ENCODE measurements around the gene GART. TPM values are rescaled to one million over a fixed set of nuclear protein-coding genes. Genes with fewer than 3 reads are reported as not detected.
"Not testable (repeated sequence)": the region's sequence is repeated elsewhere in the genome, so short reads cannot be mapped to it uniquely, and the experiment has no call there.

Gene GART
- total RNA-seq, 4 donors from 2014 or later = 69.9 to 87.7 (median 77.3) TPM

DNA sequence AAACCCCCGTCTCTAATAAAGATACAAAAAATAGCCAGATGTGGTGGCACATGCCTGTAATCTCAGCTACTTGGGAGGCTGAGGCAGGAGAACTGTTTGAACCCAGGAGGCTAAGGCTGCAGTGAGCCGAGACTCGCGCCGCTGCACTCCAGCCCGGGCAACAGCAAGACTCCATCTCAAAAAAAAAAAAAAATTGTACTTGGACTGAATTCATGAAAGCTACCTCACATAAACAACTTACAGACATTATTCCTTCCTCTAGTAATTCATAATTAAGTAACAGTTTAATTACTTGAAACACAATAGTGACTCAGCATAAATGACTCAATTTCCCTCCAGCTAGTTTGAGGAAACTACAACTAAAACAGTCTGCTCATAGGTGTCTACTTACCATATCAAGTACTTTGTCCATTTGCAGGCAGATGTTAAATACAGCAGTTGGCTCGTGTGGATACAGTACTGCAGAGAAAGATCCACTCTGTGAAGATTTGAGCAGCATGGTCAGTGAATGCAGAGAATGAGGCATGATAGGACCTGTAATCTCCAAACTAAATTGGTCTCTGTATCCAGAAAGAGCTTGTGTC is 37.1 kb upstream of the GART start:
- no peak overlapping the region for H3K27ac ChIP-seq
- no peak for DNase-seq (ENCODE audit: low spot score in 2 of 2)
- 76% methylated on average over 7 of the region's 7 CpGs for WGBS
- no peak overlapping the region for H3K4me3 ChIP-seq
- peaks cover 34% of the 10 kb centered on the region for H3K36me3 ChIP-seq
- H3K9me3 ChIP-seq = no peaks in the 10 kb centered on the region
- no peak for TF ChIP-seq EP300 (IDR thresholded peaks at IDR 0.05)
- TF ChIP-seq POLR2AphosphoS5 (IDR thresholded peaks at IDR 0.05) = no peak
- no peak for TF ChIP-seq POLR2A (IDR thresholded peaks at IDR 0.05)
- TF ChIP-seq CTCF (IDR thresholded peaks at IDR 0.05) = no peak
- H3K27me3 ChIP-seq = no peaks in the 10 kb centered on the region
- H3K4me1 ChIP-seq = peaks cover 7% of the 10 kb centered on the region

- Histone ChIP-seq H3K9me3 (no peaks in the 10 kb centered on the region), H3K4me3 (no peak overlapping the region), H3K27ac (no peak overlapping the region), H3K36me3 (peaks cover 43% of the 10 kb centered on the region), H3K4me1 (peaks cover 7% of the 10 kb centered on the region), H3K27me3 (no peaks in the 10 kb centered on the region)
- no peak for TF ChIP-seq EP300 (IDR thresholded peaks at IDR 0.05)
- no peak for TF ChIP-seq POLR2A (IDR thresholded peaks at IDR 0.05)
- no peak for TF ChIP-seq POLR2AphosphoS5 (IDR thresholded peaks at IDR 0.05)
- no peak for TF ChIP-seq CTCF (IDR thresholded peaks at IDR 0.05)
- WGBS = 88% methylated on average over 2 of the region's 2 CpGs
- no peak for DNase-seq (ENCODE audit: low spot score in 2 of 2)
Measured at GRCh38 chr21:33578214-33578613, 36.3 kb upstream of the GART start.

GRCh38 chr21:33576741-33577141 is 34.8 kb upstream of the GART start:
- H3K27ac ChIP-seq; H3K27me3 ChIP-seq; H3K4me3 ChIP-seq; H3K4me1 ChIP-seq; H3K9me3 ChIP-seq; DNase-seq (ENCODE audit: low spot score in 2 of 2): not testable (repeated sequence)
- peaks cover 47% of the 10 kb centered on the region for H3K36me3 ChIP-seq
- 68% methylated on average over 2 of the region's 2 CpGs for WGBS

DNA sequence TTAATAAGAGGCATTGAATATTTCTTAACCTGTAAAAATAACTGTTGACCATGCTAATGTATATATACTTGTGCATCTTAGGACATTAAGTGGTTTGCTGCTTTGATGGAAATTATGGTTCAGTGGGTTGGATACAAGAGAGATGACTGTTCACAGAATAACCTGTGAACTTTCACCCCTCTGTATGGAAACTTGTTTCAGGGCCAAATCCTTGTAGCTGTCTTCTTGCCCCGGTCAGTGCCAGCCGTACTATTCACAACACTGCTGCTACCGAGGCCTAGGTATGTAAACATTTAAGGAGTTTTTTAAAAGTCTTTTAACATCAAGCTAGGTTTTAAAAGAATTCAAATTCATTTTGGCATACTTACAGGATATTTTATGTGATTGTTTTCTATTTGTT is 30.4 kb upstream of the GART start:
- H3K4me3 ChIP-seq = no peak overlapping the region
- DNase-seq (ENCODE audit: low spot score in 2 of 2) = no peak
- H3K36me3 ChIP-seq = peaks cover 84% of the 10 kb centered on the region
- H3K27ac ChIP-seq = no peak overlapping the region
- H3K27me3 ChIP-seq = no peaks in the 10 kb centered on the region
- peaks cover 9% of the 10 kb centered on the region for H3K4me1 ChIP-seq
- WGBS = 45% methylated on average over 3 of the region's 3 CpGs
- no peaks in the 10 kb centered on the region for H3K9me3 ChIP-seq
- TF ChIP-seq EP300 (IDR thresholded peaks at IDR 0.05) (no peak), POLR2AphosphoS5 (IDR thresholded peaks at IDR 0.05) (no peak), CTCF (IDR thresholded peaks at IDR 0.05) (no peak), POLR2A (IDR thresholded peaks at IDR 0.05) (no peak)

DNA sequence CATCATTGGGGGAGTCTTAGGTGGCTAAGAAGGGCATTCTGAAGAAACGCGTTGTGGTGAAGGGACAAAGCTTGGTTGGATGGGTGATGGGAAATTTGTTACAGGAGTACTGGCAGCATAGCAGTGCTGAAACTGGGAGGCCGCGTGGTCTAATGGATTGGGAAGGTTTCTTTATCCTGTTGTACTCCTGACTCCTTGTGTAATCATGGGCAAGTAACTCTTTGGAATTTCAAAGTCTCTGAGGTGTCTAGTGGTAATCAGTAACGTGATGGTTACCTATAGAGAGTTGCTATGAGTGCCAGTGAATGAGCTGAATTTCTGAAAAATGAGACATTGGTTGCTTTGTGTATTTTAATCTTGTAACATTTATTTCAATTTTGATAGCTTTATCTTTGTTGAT is 28.1 kb upstream of the GART start:
- Histone ChIP-seq H3K4me3 (no peak overlapping the region), H3K9me3 (no peaks in the 10 kb centered on the region), H3K4me1 (peaks cover 9% of the 10 kb centered on the region), H3K36me3 (peaks cover 71% of the 10 kb centered on the region), H3K27me3 (no peaks in the 10 kb centered on the region), H3K27ac (no peak overlapping the region)
- DNase-seq (ENCODE audit: low spot score in 2 of 2) = no peak
- no peak for TF ChIP-seq CTCF (IDR thresholded peaks at IDR 0.05)
- WGBS = 93% methylated on average over 5 of the region's 5 CpGs

- H3K4me3 ChIP-seq = no peak overlapping the region
- no peak overlapping the region for H3K27ac ChIP-seq
- H3K9me3 ChIP-seq = no peaks in the 10 kb centered on the region
- TF ChIP-seq CTCF (IDR thresholded peaks at IDR 0.05) = no peak
- TF ChIP-seq EP300 (IDR thresholded peaks at IDR 0.05) = no peak
- TF ChIP-seq POLR2A (IDR thresholded peaks at IDR 0.05) = no peak
- TF ChIP-seq POLR2AphosphoS5 (IDR thresholded peaks at IDR 0.05) = no peak
- peaks cover 62% of the 10 kb centered on the region for H3K36me3 ChIP-seq
- peaks cover 9% of the 10 kb centered on the region for H3K4me1 ChIP-seq
- no peaks in the 10 kb centered on the region for H3K27me3 ChIP-seq
- 88% methylated on average over 2 of the region's 2 CpGs for WGBS
- no peak for DNase-seq (ENCODE audit: low spot score in 2 of 2)
Measured at GRCh38 chr21:33568448-33568847, 26.5 kb upstream of the GART start.

All from suprapubic skin (tissue), 4 donors.